OCI-LY1 (cell line): Measurements from ENCODE around the gene C3orf22.

ENCODE experiments used
- H2AFZ ChIP-seq: fragments of 200-600 bp; sonication (generic), shearing (Covaris generic); 2 replicates; pipeline ENCODE4 v1.6.0; 2014; ENCODE audit warnings: antibody characterized with exemption, mild to moderate bottlenecking, low read length
- H3F3A ChIP-seq: fragments of 200-600 bp; sonication (generic), shearing (Covaris generic); 2 replicates; pipeline ENCODE4 v1.6.0; 2014; ENCODE audit warnings: mild to moderate bottlenecking, antibody characterized with exemption, low read length, moderate library complexity; ENCODE audit not compliant: insufficient read depth
- H3K27ac ChIP-seq: fragments of 200-600 bp; sonication (generic); 2 replicates; pipeline ENCODE4 v1.5.1; 2014; ENCODE audit warnings: low read length, mixed run types, mild to moderate bottlenecking, low read depth; ENCODE audit not compliant: poor library complexity, severe bottlenecking
- H3K27me3 ChIP-seq: fragments of 200-600 bp; sonication (generic); 2 replicates; pipeline ENCODE4 v1.6.0; 2014; ENCODE audit warnings: antibody characterized with exemption, mild to moderate bottlenecking, low read length, moderate library complexity; ENCODE audit not compliant: insufficient read depth
- H3K36me3 ChIP-seq: fragments of 200-600 bp; sonication (generic); 2 replicates; pipeline ENCODE4 v1.6.1; 2014; ENCODE audit warnings: mild to moderate bottlenecking, antibody characterized with exemption, low read length, moderate library complexity, mixed read lengths; ENCODE audit not compliant: insufficient read depth
- H3K4me1 ChIP-seq: fragments of 200-600 bp; sonication (generic); 2 replicates; pipeline ENCODE4 v1.5.1; 2014; ENCODE audit warnings: mild to moderate bottlenecking, low read length, moderate library complexity; ENCODE audit not compliant: insufficient read depth, severe bottlenecking
- H3K4me2 ChIP-seq: fragments of 200-600 bp; sonication (generic), shearing (Covaris generic); 2 replicates; pipeline ENCODE4 v1.6.1; 2014; ENCODE audit warnings: low read length
- H3K4me3 ChIP-seq: fragments of 200-600 bp; sonication (generic); 2 replicates; pipeline ENCODE4 v1.5.1; 2014; ENCODE audit warnings: low read length, low read depth, mild to moderate bottlenecking, mixed read lengths; ENCODE audit not compliant: poor library complexity, severe bottlenecking
- H3K79me2 ChIP-seq: fragments of 200-600 bp; shearing (Covaris generic); 2 replicates; pipeline ENCODE4 v1.6.1; 2016; ENCODE audit warnings: mixed run types, low read length, mixed read lengths; ENCODE audit not compliant: insufficient read depth
- H3K9ac ChIP-seq: fragments of 200-600 bp; sonication (generic), shearing (Covaris generic); 2 replicates; pipeline ENCODE4 v1.6.1; 2014; ENCODE audit warnings: mild to moderate bottlenecking, low read length, mixed read lengths
- H3K9me2 ChIP-seq: fragments of 200-600 bp; sonication (generic), shearing (Covaris generic); 2 replicates; pipeline ENCODE4 v1.6.1; 2014; ENCODE audit warnings: low read depth, mild to moderate bottlenecking, low read length, mixed read lengths
- H3K9me3 ChIP-seq: fragments of 200-600 bp; shearing (Covaris generic); 2 replicates; pipeline ENCODE4 v1.6.1; 2014; ENCODE audit warnings: low read length, mixed read lengths
- H4K20me1 ChIP-seq: fragments of 200-600 bp; sonication (generic), shearing (Covaris generic); 2 replicates; pipeline ENCODE4 v1.6.0; 2016; ENCODE audit warnings: mild to moderate bottlenecking, low read length; ENCODE audit not compliant: insufficient read depth
- EZH2 ChIP-seq: fragments of 200-600 bp; sonication (generic), shearing (Covaris generic); IDR thresholded peaks from 2 replicates; pipeline ENCODE4 v1.8.0; 2017; ENCODE audit warnings: borderline replicate concordance, mixed run types, mild to moderate bottlenecking, antibody characterized with exemption, low read length, moderate library complexity, mixed read lengths
- TF ChIP-seq, protein P1 (sequence below): fragments of 200-600 bp; sonication (generic), shearing (Covaris generic); IDR thresholded peaks from 2 replicates; pipeline ENCODE4 v1.5.1; 2017; ENCODE audit warnings: mild to moderate bottlenecking, antibody characterized with exemption, low read length, moderate library complexity, mixed read lengths

Gene C3orf22

DNA sequence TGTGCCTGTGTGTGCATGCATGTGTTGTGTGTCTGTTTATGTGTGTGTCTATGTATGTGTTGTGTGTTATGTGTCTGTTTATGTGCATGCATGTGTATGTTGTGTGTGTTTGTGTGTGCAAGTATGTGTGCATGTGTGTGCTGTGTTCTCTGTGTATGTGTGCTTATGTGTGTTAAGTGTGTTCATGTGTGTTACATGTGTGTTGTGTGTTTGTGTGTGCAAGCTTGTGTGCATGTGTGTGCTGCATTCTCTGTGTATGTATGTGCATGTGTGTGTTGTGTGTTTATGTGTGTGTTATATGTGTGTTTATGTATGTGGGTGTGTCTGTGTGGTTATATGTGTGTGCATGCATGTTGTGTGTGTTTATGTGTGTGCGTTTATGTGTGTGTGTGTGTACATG, 56.1 kb downstream of the C3orf22 start:
- no peak overlapping the region for H3K4me3 ChIP-seq
- H3K27me3 ChIP-seq: peaks cover 12% of the 10 kb centered on the region; the same call in 1 of the 2 replicates
- no peak overlapping the region for H3K27ac ChIP-seq
- TF ChIP-seq, protein P1, sequence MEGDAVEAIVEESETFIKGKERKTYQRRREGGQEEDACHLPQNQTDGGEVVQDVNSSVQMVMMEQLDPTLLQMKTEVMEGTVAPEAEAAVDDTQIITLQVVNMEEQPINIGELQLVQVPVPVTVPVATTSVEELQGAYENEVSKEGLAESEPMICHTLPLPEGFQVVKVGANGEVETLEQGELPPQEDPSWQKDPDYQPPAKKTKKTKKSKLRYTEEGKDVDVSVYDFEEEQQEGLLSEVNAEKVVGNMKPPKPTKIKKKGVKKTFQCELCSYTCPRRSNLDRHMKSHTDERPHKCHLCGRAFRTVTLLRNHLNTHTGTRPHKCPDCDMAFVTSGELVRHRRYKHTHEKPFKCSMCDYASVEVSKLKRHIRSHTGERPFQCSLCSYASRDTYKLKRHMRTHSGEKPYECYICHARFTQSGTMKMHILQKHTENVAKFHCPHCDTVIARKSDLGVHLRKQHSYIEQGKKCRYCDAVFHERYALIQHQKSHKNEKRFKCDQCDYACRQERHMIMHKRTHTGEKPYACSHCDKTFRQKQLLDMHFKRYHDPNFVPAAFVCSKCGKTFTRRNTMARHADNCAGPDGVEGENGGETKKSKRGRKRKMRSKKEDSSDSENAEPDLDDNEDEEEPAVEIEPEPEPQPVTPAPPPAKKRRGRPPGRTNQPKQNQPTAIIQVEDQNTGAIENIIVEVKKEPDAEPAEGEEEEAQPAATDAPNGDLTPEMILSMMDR: no peak
- TF ChIP-seq EZH2: no peak
- no peaks in the 10 kb centered on the region for H4K20me1 ChIP-seq
- H3K4me2 ChIP-seq: no peak overlapping the region
- no peaks in the 10 kb centered on the region for H3K9me3 ChIP-seq
- H3K9ac ChIP-seq: no peak overlapping the region
- no peaks in the 10 kb centered on the region for H3K79me2 ChIP-seq
- H3K4me1 ChIP-seq: no peaks in the 10 kb centered on the region
- no peaks in the 10 kb centered on the region for H3K9me2 ChIP-seq
- H2AFZ ChIP-seq: no peak overlapping the region
- H3F3A ChIP-seq: no peaks in the 10 kb centered on the region
- no peaks in the 10 kb centered on the region for H3K36me3 ChIP-seq

DNA sequence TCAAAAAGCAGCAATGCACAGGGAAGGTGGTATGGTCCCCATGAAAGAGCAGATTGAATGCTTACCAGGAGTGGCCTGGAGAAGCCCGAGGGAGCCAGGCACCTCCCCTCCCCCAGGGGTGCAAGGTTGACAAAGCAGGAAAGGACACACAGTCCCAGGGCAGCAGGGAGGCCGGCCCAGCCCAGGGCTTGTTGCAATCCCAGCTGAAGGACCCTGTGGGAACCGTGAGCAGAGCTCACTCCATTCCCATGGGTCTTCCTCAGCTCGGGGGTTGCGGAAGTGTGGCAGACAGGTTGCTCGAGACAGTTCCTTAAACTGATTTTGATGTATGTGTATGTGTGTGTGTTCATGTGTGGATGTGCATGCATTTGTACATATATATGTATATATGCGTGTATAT, 57.0 kb downstream of the C3orf22 start:
- Histone ChIP-seq H3K9me3 (no peaks in the 10 kb centered on the region), H3F3A (no peaks in the 10 kb centered on the region), H3K9ac (no peak overlapping the region), H4K20me1 (no peaks in the 10 kb centered on the region), H3K27me3 (0 out of 2 replicates have a peak, but pooled peaks cover 7% of the 10 kb centered on the region), H3K36me3 (no peaks in the 10 kb centered on the region), H3K27ac (no peak overlapping the region), H2AFZ (no peak overlapping the region), H3K9me2 (no peaks in the 10 kb centered on the region), H3K4me2 (no peak overlapping the region), H3K4me1 (no peaks in the 10 kb centered on the region), H3K4me3 (no peak overlapping the region), H3K79me2 (no peaks in the 10 kb centered on the region)
- no peak for TF ChIP-seq EZH2
- TF ChIP-seq, protein P1: no peak

DNA sequence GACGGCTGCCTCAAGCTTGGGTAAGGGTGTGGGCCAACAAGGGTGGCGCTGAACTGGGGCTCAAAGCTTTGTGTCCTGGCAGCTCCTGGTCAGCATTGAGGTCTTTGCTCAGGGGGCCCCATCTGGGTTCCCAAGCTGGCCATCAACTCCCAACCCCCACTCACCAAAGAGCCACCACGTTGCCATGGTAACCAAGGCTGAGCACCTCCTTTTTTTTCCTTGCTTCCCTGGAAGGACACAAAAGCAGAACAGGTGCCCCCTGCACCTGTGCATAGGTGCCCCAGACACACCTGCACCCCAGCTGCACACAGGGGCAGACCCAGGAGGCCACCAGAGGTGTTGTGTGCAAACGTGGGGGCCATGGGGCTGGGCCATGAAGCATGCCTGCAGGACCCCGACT, 57.7 kb downstream of the C3orf22 start:
- H3K9me2 ChIP-seq: no peaks in the 10 kb centered on the region
- 0 out of 2 replicates have a peak, but pooled peaks cover under 1% of the 10 kb centered on the region for H3K27me3 ChIP-seq
- no peak overlapping the region for H2AFZ ChIP-seq
- no peaks in the 10 kb centered on the region for H3F3A ChIP-seq
- no peak overlapping the region for H3K4me2 ChIP-seq
- H4K20me1 ChIP-seq: no peaks in the 10 kb centered on the region
- no peaks in the 10 kb centered on the region for H3K9me3 ChIP-seq
- H3K36me3 ChIP-seq: no peaks in the 10 kb centered on the region
- H3K79me2 ChIP-seq: no peaks in the 10 kb centered on the region
- TF ChIP-seq, protein P1: no peak
- no peak for TF ChIP-seq EZH2
- H3K4me3 ChIP-seq: no peak overlapping the region
- H3K4me1 ChIP-seq: no peaks in the 10 kb centered on the region
- H3K27ac ChIP-seq: no peak overlapping the region
- H3K9ac ChIP-seq: no peak overlapping the region
